ENCODE results near the gene TMEM171. TPM values are rescaled to one million over a fixed set of nuclear protein-coding genes. Genes with fewer than 3 reads are reported as not detected.

The TMEM171 gene
- total RNA-seq, 2 donors from 2014 or later = 77.4 to 104 TPM

GRCh38 chr5:73140801-73141200 is 20.4 kb downstream of the TMEM171 start:
- DNase-seq (no peak), ATAC-seq (no peak)
- intact Hi-C loops (cut with DNase I, micrococcal nuclease) = no loop called here

- ATAC-seq = no peak
- DNase-seq = no peak
- intact Hi-C loops (cut with DNase I, micrococcal nuclease) = no loop called here
Observed at GRCh38 chr5:73142035-73142434, 21.7 kb downstream of the TMEM171 start.

DNA sequence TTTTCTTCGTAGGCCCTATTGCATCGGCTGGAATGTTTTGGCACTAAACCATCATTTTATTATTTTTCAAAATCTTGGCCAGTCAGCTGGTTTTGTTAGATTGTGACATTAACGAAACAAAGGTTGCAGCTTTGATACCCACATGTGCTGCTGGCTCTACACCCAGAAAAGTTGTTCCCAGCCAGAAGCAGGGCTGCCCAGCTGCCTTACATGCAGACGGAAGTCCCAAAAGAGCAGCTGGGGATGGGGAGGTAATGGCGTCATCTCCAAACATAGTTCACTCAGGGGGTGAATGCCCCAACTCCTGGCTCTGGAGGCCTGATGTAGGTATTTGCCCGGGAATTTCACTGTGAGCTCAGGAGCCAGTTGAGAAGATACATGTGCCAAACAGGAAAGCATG is 23.3 kb downstream of the TMEM171 start:
- ATAC-seq = no peak
- DNase-seq = no peak
- intact Hi-C loops (cut with DNase I, micrococcal nuclease) = no loop called here

GRCh38 chr5:73149540-73149939 is 29.2 kb downstream of the TMEM171 start:
- intact Hi-C loops (cut with DNase I, micrococcal nuclease) = no loop called here
- peak; percentile 33 for ATAC-seq
- DNase-seq = no peak

- intact Hi-C loops (cut with DNase I, micrococcal nuclease) = no loop called here
- ATAC-seq = peak; percentile 89
- DNase-seq = peak; percentile 41 to 66
Observed at GRCh38 chr5:73150876-73151275, 30.5 kb downstream of the TMEM171 start.

GRCh38 chr5:73151766-73152410 is 31.5 kb downstream of the TMEM171 start:
- intact Hi-C loops (cut with DNase I, micrococcal nuclease) = no loop called here

DNA sequence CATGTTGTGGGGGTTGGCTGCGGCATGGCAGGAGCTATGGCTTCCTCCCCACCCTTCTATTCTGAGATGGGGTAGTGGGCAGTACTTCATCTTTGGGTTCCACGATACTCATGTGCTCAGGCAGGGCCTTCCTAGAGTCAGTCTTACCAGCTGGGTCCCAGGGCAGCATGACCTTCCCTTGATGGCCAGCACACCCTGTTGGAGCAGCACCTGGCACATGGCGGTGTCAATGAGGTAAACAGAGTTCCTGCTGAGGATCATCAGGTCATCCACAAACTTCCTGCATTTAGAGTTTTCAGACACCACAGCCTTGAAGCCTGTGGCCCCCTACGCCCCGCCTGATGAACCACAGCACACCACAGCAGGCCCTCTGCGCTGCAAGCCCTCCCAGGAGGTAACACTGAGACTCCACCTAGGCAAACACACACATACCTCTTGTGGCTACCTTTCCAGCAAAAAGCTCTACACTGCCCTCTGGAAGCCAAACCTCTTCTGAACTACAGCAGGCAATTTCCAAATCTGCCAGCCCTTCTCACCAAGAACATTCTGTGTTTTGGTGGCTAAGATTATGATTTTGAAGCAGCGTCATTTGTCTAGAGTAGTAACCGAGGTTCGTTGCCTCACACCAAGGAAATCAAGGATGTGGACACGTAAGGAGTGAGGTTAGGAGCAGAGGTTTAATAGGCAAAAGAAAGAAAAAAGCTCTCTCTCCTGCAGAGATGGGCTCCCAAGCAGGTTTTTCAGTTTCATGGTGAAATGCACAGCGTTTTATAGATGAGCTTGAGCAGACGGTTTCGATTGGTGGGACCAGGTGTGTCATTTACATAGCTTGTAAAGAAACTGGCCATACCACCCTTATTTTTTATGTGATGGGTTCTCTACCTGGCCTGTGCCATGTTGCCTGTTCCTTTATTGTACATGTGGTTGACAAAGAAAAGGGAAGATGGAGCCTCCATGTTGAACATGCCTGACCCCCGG is 32.3 kb downstream of the TMEM171 start:
- DNase-seq (no peak), ATAC-seq (peak; percentile 62)
- intact Hi-C loops (cut with DNase I, micrococcal nuclease) = no loop called here

More at GRCh38 chr5:73151766-73152410, 31.5 kb downstream of the TMEM171 start:
- ATAC-seq (no peak), DNase-seq (no peak)

DNA sequence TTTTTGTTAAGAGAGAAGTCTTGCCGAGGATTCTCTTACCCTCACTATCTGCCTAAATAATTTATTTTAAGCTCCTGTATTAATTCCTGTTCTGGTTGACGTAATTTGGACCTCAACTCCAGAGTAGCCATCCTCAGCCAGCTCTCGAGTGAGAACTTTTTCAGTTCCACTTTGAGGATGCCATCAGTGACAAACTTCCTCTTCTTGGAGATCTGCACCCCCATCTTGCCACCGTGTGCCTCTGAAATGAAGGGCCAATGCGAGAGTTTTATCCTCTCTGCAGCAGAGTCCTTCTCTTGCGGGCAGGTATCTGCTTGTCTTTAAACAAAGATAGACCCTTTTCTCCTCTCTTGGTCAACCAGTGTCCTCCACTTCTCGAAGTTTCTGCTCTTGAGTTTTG is 33.1 kb downstream of the TMEM171 start:
- intact Hi-C loops (cut with DNase I, micrococcal nuclease) = no loop called here
- no peak for ATAC-seq
- DNase-seq = no peak

DNA sequence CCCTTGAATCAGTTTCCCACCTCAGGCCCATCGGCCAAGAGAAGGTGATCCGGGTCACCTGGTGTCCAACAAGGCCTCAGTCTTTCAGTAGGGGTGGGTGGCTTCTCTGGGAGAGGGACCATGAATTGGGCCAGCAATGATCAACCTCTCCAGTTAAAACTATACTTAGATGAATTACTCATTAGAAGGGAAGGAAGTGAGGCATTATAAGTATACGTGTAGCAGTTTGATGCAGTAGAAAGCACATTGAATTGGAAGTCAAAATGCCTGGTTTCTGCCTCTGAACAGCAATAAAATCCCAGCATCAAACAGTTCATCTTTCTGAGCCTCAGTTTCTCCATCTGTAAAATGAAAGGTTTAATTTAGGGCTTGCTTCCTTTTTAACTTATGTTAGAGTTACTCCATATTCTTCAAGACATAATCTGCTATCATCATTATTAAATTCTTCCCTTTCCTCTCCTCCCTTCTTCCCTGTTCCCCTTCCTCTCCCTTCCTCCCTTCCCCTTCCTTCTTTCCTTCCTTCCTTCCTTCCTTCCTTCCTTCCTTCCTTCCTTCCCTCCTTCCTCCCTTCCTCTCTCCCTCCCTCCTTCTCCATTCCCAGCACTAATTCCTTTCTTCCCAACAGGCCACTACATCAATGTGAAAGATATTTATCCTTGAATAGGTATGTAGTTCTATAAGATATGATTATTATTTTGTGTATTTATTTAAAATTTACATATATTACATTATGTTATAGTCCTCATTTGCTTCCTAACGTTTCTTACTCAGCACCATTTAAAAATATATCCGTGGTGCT is 34.0 kb downstream of the TMEM171 start:
- DNase-seq = no peak
- intact Hi-C loops (cut with DNase I, micrococcal nuclease) = no loop called here
- no peak for ATAC-seq

- DNase-seq (no peak), ATAC-seq (no peak)
- intact Hi-C loops (cut with DNase I, micrococcal nuclease) = no loop called here
Observed at GRCh38 chr5:73155271-73156222, 35.2 kb downstream of the TMEM171 start.

- DNase-seq (no peak), ATAC-seq (no peak)
- intact Hi-C loops (cut with DNase I, micrococcal nuclease) = no loop called here
Observed at GRCh38 chr5:73157414-73158303, 37.3 kb downstream of the TMEM171 start.

DNA sequence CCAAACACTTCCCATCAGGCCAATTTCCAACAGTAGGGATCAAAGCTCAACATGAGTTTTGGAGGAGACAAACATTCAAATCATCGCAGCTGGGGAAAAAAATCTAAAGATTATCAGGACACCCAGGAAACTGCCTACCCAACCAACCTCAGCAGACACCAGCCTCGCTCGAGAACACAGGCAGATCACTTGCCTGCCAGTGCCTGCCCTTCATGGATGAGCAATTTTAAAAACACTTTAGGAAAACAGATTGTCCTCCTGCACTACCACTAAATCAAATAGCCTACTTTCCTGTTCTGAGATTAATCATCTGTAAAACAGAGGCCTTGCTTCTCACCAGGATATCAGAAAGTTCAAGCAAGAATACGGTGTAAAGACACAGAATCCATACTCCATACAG is 37.9 kb downstream of the TMEM171 start:
- intact Hi-C loops (cut with DNase I, micrococcal nuclease) = no loop called here
- ATAC-seq = no peak
- no peak for DNase-seq

DNA sequence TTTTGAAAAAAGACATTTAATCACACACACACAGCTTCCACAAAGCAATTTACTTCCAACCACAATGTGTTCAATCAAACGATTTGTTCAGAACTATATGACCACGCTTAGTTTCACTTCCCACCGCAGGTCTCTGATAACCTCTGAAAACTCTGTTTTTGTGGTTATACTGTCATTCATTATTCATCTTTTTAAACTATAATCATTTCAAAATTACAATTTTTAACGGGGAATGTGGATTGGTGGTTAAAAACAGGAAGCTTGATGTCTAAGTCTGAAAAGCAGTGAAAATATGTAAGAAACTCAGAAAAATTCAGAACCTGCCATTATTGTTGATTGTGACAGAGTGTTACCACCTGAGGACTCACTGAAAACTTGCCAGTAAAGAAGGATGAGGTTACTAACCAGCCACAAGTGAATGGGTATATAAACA is 39.9 kb downstream of the TMEM171 start:
- DNase-seq = no peak
- intact Hi-C loops (cut with DNase I, micrococcal nuclease) = no loop called here
- no peak for ATAC-seq

DNA sequence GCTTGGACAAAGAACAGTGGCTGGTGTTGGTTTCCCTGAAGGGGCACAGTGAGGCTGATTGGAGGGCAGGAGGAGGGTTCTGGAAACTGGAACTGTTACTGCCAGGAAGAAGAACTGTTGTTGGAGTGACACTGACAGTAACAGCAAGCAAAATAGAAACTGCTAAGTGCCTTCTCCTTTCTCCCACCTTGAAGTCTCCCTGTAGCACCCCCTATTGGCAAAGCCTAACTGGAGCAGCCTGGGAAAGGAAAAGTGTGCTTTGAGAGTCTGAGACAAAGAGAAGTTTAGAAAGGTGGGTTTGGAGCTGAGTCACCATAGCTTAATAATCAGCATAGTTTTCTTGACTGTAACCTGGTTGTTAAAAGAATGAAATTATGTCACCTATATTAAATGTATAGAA is 50.1 kb downstream of the TMEM171 start:
- intact Hi-C loops (cut with DNase I, micrococcal nuclease) = no loop called here
- ATAC-seq = peak; percentile 70
- DNase-seq = peak in 1 of 2 donors; percentile 29

- no peak for DNase-seq
- intact Hi-C loops (cut with DNase I, micrococcal nuclease) = no loop called here
- ATAC-seq = no peak
Observed at GRCh38 chr5:73171495-73171894, 51.1 kb downstream of the TMEM171 start.

- ATAC-seq (no peak), DNase-seq (no peak)
- intact Hi-C loops (cut with DNase I, micrococcal nuclease) = no loop called here
Observed at GRCh38 chr5:73172951-73173350, 52.6 kb downstream of the TMEM171 start, which contains the start of gene TMEM174. Gene TMEM174 (plus strand): TSS chr5:73173193. CDS start chr5:73173244, 51 bp downstream.

DNA sequence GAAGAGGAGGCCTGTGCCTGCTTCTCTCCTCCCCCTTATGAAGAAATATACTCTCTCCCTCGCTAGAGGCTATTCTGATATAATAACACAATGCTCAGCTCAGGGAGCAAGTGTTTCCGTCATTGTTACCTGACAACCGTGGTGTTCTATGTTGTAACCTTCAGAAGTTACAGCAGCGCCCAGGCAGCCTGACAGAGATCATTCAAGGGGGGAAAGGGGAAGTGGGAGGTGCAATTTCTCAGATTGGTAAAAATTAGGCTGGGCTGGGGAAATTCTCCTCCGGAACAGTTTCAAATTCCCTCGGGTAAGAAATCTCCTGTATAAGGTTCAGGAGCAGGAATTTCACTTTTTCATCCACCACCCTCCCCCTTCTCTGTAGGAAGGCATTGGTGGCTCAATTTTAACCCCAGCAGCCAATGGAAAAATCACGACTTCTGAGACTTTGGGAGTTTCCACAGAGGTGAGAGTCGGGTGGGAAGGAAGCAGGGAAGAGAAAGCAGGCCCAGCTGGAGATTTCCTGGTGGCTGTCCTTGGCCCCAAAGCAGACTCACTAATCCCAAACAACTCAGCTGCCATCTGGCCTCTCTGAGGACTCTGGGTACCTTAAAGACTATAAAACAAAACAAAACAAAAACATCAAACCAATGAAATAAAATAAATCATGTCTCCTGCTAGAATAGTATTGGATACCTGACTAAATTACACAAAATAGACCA is 53.9 kb downstream of the TMEM171 start:
- DNase-seq (no peak), ATAC-seq (no peak)
- intact Hi-C loops (cut with DNase I, micrococcal nuclease) = no loop called here

All from left colon (tissue), 2 donors.